H1 (cell line): Measurements from ENCODE around the gene VPS37C. TPM values are rescaled to one million over a fixed set of nuclear protein-coding genes. Genes with fewer than 3 reads are reported as not detected.

ENCODE experiments used
- CHD2 ChIP-seq: IDR thresholded peaks from 2 replicates; pipeline ENCODE4 v1.6.1; 2012; ENCODE audit warnings: low read length, improper control_type of control experiment
- HDAC2 ChIP-seq, 2 experiments: fragments of 300-600 bp in 1 of 2; sonication (generic) in 1 of 2; IDR thresholded peaks; 2 replicates each; pipeline ENCODE4 v1.6.1; 2011 to 2012; ENCODE audit warnings: low read depth in 2 of 2, low read length in 2 of 2, mild to moderate bottlenecking in 2 of 2, moderate library complexity in 2 of 2, borderline replicate concordance in 1 of 2, inconsistent platforms in 1 of 2
- NRF1 ChIP-seq: IDR thresholded peaks from 2 replicates; pipeline ENCODE4 v1.6.1; 2011; ENCODE audit warnings: mild to moderate bottlenecking, low read depth, low read length, improper control_type of control experiment
- POLR2A ChIP-seq, 2 experiments: IDR thresholded peaks; 1 replicate in 1 of 2; 2 replicates in 1 of 2; pipeline ENCODE4 v1.6.1; 2011; ENCODE audit warnings: low read depth in 2 of 2, low read length in 2 of 2, mild to moderate bottlenecking in 2 of 2; ENCODE audit errors: control extremely low read depth in 1 of 2
- SAP30 ChIP-seq: fragments of 300-600 bp; sonication (generic); IDR thresholded peaks from 2 replicates; pipeline ENCODE4 v1.7.1; 2012; ENCODE audit warnings: low read length, moderate library complexity, mild to moderate bottlenecking, inconsistent platforms; ENCODE audit not compliant: insufficient read depth, insufficient replicate concordance
- SIN3A ChIP-seq, 2 experiments: IDR thresholded peaks in 1 of 2; conservative IDR thresholded peaks in 1 of 2; 2 replicates each; pipeline ENCODE4 v1.6.1; 2011 to 2012; ENCODE audit warnings: low read length in 2 of 2, improper control_type of control experiment in 1 of 2, low read depth in 1 of 2, mild to moderate bottlenecking in 1 of 2
- SIRT6 ChIP-seq: IDR thresholded peaks from one replicate; pipeline ENCODE4 v1.7.1; 2012; ENCODE audit warnings: low read length, inconsistent platforms
- SUZ12 ChIP-seq: fragments of 200-600 bp; sonication (generic); IDR thresholded peaks from 2 replicates; pipeline ENCODE4 v1.6.1; 2012; ENCODE audit warnings: mild to moderate bottlenecking, inconsistent platforms, low read length, moderate library complexity, mixed read lengths
- TBP ChIP-seq: IDR thresholded peaks from 2 replicates; pipeline ENCODE4 v1.6.1; 2011; ENCODE audit warnings: low read depth, low read length, improper control_type of control experiment
- polyA plus RNA-seq, 7 experiments: library from polyadenylated mRNA; depleted of rRNA in 3 of 7; stranded (reverse) in 5 of 7; unstranded in 2 of 7; fragments of >200 nt in 5 of 7; fragments of 200-250 nt in 2 of 7; gene quantifications; 1 replicate in 5 of 7; 2 replicates in 1 of 7; 4 replicates in 1 of 7; pipeline versions ENCODE4 v1.2.1 to v1.2.3, GENCODE V29; 2011 to 2013; ENCODE audit warnings: missing spikeins in 2 of 7, mixed read lengths in 2 of 7
- total RNA-seq: library from RNA; stranded (reverse); fragmentation: NEBNext Ultra II Directional; extraction: Animal tissue kit (Norgen Biotek cat#: 25700); gene quantifications from 2 replicates; pipeline ENCODE4 v1.2.1, GENCODE V29; 2021
- TF ChIP-seq, protein P1 (sequence below): fragments of 300-600 bp; sonication (generic); IDR thresholded peaks from 2 replicates; pipeline ENCODE4 v1.7.1; 2012; ENCODE audit warnings: low read length, moderate library complexity, mild to moderate bottlenecking, inconsistent platforms; ENCODE audit not compliant: insufficient replicate concordance

Gene VPS37C
- total and polyA plus RNA-seq, 2 of the 8 experiments (the other 6 are each of a cell fraction or from before 2014, with no cell fraction given) = 12.9 to 21.0 TPM

DNA sequence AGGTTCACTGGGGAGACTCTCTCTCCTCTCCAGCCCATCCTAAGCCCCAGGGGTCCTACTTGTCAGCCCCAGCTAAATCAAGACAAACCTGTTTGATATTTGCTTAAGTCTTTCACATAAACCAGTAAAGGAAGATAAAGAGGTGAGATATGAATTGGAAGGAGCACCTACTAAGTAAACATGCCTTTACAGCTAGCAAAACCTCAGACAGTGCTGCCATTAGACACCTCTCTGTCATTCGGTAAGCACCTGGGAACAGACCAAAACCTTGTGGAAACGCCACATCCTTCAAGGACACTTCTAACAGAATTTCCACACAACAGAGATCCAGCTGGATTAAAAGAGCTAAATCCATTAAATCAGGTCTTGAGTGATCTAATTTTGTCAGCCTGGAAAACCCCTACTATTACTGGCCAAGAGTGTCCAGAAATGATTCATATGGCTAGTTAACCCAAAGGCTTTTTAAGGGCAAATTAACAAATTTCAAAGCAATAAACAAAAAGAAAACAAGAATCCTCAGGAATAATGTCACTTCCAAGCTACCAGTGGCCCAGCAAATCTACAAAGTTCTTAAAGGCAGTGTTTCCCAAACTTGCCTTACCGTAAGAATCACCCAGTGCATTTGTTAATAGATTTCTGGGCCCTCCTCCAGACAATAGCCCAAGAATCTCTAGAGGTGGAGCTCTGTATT is 2.4 kb downstream of the VPS37C start (continued):
- TF ChIP-seq, protein P1, sequence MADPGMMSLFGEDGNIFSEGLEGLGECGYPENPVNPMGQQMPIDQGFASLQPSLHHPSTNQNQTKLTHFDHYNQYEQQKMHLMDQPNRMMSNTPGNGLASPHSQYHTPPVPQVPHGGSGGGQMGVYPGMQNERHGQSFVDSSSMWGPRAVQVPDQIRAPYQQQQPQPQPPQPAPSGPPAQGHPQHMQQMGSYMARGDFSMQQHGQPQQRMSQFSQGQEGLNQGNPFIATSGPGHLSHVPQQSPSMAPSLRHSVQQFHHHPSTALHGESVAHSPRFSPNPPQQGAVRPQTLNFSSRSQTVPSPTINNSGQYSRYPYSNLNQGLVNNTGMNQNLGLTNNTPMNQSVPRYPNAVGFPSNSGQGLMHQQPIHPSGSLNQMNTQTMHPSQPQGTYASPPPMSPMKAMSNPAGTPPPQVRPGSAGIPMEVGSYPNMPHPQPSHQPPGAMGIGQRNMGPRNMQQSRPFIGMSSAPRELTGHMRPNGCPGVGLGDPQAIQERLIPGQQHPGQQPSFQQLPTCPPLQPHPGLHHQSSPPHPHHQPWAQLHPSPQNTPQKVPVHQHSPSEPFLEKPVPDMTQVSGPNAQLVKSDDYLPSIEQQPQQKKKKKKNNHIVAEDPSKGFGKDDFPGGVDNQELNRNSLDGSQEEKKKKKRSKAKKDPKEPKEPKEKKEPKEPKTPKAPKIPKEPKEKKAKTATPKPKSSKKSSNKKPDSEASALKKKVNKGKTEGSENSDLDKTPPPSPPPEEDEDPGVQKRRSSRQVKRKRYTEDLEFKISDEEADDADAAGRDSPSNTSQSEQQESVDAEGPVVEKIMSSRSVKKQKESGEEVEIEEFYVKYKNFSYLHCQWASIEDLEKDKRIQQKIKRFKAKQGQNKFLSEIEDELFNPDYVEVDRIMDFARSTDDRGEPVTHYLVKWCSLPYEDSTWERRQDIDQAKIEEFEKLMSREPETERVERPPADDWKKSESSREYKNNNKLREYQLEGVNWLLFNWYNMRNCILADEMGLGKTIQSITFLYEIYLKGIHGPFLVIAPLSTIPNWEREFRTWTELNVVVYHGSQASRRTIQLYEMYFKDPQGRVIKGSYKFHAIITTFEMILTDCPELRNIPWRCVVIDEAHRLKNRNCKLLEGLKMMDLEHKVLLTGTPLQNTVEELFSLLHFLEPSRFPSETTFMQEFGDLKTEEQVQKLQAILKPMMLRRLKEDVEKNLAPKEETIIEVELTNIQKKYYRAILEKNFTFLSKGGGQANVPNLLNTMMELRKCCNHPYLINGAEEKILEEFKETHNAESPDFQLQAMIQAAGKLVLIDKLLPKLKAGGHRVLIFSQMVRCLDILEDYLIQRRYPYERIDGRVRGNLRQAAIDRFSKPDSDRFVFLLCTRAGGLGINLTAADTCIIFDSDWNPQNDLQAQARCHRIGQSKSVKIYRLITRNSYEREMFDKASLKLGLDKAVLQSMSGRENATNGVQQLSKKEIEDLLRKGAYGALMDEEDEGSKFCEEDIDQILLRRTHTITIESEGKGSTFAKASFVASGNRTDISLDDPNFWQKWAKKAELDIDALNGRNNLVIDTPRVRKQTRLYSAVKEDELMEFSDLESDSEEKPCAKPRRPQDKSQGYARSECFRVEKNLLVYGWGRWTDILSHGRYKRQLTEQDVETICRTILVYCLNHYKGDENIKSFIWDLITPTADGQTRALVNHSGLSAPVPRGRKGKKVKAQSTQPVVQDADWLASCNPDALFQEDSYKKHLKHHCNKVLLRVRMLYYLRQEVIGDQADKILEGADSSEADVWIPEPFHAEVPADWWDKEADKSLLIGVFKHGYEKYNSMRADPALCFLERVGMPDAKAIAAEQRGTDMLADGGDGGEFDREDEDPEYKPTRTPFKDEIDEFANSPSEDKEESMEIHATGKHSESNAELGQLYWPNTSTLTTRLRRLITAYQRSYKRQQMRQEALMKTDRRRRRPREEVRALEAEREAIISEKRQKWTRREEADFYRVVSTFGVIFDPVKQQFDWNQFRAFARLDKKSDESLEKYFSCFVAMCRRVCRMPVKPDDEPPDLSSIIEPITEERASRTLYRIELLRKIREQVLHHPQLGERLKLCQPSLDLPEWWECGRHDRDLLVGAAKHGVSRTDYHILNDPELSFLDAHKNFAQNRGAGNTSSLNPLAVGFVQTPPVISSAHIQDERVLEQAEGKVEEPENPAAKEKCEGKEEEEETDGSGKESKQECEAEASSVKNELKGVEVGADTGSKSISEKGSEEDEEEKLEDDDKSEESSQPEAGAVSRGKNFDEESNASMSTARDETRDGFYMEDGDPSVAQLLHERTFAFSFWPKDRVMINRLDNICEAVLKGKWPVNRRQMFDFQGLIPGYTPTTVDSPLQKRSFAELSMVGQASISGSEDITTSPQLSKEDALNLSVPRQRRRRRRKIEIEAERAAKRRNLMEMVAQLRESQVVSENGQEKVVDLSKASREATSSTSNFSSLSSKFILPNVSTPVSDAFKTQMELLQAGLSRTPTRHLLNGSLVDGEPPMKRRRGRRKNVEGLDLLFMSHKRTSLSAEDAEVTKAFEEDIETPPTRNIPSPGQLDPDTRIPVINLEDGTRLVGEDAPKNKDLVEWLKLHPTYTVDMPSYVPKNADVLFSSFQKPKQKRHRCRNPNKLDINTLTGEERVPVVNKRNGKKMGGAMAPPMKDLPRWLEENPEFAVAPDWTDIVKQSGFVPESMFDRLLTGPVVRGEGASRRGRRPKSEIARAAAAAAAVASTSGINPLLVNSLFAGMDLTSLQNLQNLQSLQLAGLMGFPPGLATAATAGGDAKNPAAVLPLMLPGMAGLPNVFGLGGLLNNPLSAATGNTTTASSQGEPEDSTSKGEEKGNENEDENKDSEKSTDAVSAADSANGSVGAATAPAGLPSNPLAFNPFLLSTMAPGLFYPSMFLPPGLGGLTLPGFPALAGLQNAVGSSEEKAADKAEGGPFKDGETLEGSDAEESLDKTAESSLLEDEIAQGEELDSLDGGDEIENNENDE = no peak
- TF ChIP-seq SAP30 (no peak), CHD2 (no peak), NRF1 (no peak), TBP (no peak), POLR2A (IDR thresholded peaks at IDR 0.05; ENCODE audit: control extremely low read depth in 1 of 2, low read depth in 2 of 2, low read length in 2 of 2) (no peak), HDAC2 (IDR thresholded peaks at IDR 0.05; ENCODE audit: borderline replicate concordance in 1 of 2, low read depth in 2 of 2, low read length in 2 of 2) (no peak), SUZ12 (no peak), SIRT6 (no peak), SIN3A (conservative IDR thresholded peaks at IDR 0.05 in 1 of 2, IDR thresholded peaks at IDR 0.05 in 1 of 2; ENCODE audit: low read depth in 1 of 2, low read length in 2 of 2) (no peak)
